Uterus (tissue), 4 donors: ENCODE results near the gene PARD3. TPM values are rescaled to one million over a fixed set of nuclear protein-coding genes. Genes with fewer than 3 reads are reported as not detected.
A peak's percentile ranks its signal among the peaks of the same experiment; 100 is the strongest.

Experiments
- DNase-seq, 2 donors: peaks; one replicate each; pipeline ENCODE4 v3.0.0-alpha.2; 2019 to 2020
- H3K27ac ChIP-seq, 2 donors: fragments of 200-600 bp; sonication (generic); 1 replicate in 1 of 2; 2 replicates in 1 of 2; pipeline ENCODE4 v1.5.1; 2016 to 2018
- H3K27me3 ChIP-seq, 2 donors: fragments of 200-600 bp; sonication (generic); one replicate each; pipeline ENCODE4 v1.5.1; 2018 to 2019; ENCODE audit warnings: control low read depth in 1 of 2
- H3K36me3 ChIP-seq, 2 donors: fragments of 200-600 bp; sonication (generic); one replicate each; pipeline ENCODE4 v1.5.1; 2019; ENCODE audit warnings: control low read depth in 1 of 2
- H3K4me1 ChIP-seq, 2 donors: fragments of 200-600 bp; sonication (generic); one replicate each; pipeline ENCODE4 v1.5.1; 2018 to 2019; ENCODE audit warnings: control low read depth in 1 of 2
- H3K4me3 ChIP-seq, 2 donors: fragments of 200-600 bp; sonication (generic); 1 replicate in 1 of 2; 2 replicates in 1 of 2; pipeline ENCODE4 v1.5.1; 2018 to 2019; ENCODE audit warnings: mild to moderate bottlenecking in 1 of 2
- H3K9me3 ChIP-seq, 2 donors: fragments of 200-600 bp; sonication (generic); one replicate each; pipeline ENCODE4 v1.5.1; 2019; ENCODE audit warnings: control low read depth in 1 of 2
- POLR2A ChIP-seq, 2 donors: fragments of 450-650 bp; IDR thresholded peaks; one replicate each; pipeline ENCODE4 v1.6.1; 2016; ENCODE audit warnings: antibody characterized with exemption in 2 of 2, mild to moderate bottlenecking in 1 of 2, moderate library complexity in 1 of 2
- intact Hi-C: fragments of 100-400 bp; cut with DNase I; formaldehyde crosslinking; loops from one replicate; pipeline ENCODE4 v1.15.1; 2023; ENCODE audit warnings: low total_unique reads
- total RNA-seq, 4 donors: library from RNA; depleted of rRNA in 3 of 4; stranded (reverse); fragments of >200 nt in 3 of 4; gene quantifications; one replicate each; pipeline versions ENCODE4 v1.1.0 to v1.2.4, GENCODE V29; 2014 to 2023
- TF ChIP-seq, protein P1 (sequence below), 4 experiments: fragments of 200-600 bp in 2 of 4; fragments of 450-650 bp in 2 of 4; sonication (generic) in 2 of 4; IDR thresholded peaks; one replicate each; pipeline ENCODE4 v1.5.1; 2016 to 2019; ENCODE audit warnings: antibody characterized with exemption in 4 of 4, mild to moderate bottlenecking in 2 of 4, moderate library complexity in 1 of 4
- donor health status: DM: yes; HTN: yes; CAD: no.

PARD3 gene
- total RNA-seq, 4 donors from 2014 or later = 42.1 to 96.1 (median 51.5) TPM

GRCh38 chr10:34825414-34825813, 10.3 kb upstream of the PARD3 start:
- no peak for DNase-seq
- TF ChIP-seq POLR2A (IDR thresholded peaks at IDR 0.05) = no peak
- TF ChIP-seq, protein P1, sequence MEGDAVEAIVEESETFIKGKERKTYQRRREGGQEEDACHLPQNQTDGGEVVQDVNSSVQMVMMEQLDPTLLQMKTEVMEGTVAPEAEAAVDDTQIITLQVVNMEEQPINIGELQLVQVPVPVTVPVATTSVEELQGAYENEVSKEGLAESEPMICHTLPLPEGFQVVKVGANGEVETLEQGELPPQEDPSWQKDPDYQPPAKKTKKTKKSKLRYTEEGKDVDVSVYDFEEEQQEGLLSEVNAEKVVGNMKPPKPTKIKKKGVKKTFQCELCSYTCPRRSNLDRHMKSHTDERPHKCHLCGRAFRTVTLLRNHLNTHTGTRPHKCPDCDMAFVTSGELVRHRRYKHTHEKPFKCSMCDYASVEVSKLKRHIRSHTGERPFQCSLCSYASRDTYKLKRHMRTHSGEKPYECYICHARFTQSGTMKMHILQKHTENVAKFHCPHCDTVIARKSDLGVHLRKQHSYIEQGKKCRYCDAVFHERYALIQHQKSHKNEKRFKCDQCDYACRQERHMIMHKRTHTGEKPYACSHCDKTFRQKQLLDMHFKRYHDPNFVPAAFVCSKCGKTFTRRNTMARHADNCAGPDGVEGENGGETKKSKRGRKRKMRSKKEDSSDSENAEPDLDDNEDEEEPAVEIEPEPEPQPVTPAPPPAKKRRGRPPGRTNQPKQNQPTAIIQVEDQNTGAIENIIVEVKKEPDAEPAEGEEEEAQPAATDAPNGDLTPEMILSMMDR (IDR thresholded peaks at IDR 0.05) = no peak
- Histone ChIP-seq H3K27me3 (no peaks in the 10 kb centered on the region), H3K4me3 (no peak overlapping the region), H3K4me1 (no peaks in the 10 kb centered on the region), H3K9me3 (no peaks in the 10 kb centered on the region), H3K27ac (no peak overlapping the region), H3K36me3 (no peaks in the 10 kb centered on the region)
- intact Hi-C loops = no loop called here

DNA sequence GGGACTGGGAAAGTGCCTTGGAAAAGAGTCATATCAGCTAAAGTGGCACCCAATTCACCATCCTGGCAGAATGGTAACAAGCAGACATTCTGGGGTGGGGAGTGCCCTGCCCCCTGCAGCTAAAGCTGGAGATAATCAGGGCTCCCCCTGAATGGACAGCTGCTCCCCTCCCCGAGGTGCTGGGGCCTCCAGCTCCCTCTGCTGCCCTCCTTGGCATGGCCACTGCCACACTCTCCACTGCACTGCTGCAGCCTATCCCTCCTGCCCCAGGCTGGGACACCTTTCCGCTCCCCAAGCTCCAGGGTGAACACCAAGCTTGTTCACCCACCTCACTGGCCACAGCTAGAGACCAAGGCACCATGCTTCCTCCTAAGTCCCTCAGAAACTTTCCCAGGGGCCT, 9.8 kb upstream of the PARD3 start:
- Histone ChIP-seq H3K27ac (no peak overlapping the region), H3K36me3 (no peaks in the 10 kb centered on the region), H3K9me3 (no peaks in the 10 kb centered on the region), H3K27me3 (no peaks in the 10 kb centered on the region), H3K4me3 (no peak overlapping the region), H3K4me1 (no peaks in the 10 kb centered on the region)
- intact Hi-C loops = no loop called here
- TF ChIP-seq, protein P1 (IDR thresholded peaks at IDR 0.05) = peak in 3 of 4 experiments; percentile 6 to 10 (median 8)
- no peak for TF ChIP-seq POLR2A (IDR thresholded peaks at IDR 0.05)
- no peak for DNase-seq

DNA sequence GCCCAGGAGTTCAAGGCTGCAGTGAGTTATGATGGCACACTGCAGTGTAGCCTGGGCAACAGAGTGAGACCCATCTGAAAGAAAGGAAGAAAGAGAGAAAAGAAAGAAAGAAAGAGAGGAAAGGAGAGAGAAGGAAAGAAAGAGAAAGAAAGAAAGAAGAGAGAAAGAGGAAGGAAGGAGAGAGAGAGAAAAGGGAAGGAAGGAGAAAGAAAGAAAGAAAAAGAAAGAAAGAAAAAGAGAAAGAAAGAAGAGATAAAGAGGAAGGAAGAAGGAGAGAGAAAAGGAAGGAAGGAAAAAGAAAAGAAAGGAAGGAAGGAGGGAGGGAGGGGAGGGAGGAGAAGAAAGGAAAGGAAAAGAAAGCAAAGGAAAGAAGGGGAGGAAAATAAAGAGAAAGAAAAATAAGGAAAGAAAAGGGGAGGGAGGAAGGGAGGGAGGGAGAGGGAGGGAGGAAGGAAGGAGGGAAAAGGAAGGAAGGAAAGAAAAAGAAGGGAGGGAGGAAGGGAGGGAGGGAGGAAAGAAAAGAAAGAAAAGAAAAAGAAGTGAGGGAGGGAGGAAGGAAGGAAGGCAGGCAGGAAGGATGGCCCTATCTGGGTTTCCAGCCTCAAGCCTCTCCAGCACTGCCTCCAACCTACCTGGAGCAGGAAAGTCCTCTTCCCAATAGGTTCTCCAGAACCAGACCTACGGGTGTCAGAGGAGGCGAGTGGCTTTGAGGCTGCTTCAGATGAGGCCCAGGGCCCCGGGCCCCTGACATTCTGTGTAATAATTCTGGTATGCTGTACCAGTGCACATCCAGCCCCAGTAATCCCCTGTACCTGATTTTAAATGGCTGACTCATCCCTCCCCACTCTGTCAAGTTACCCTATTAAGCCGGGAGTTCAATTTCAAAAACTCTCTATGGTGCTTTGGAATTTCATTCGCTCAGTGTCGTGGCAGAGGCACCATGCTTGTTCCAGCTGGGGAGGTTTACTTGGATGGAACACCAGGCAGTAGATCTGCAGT, 6.8 kb upstream of the PARD3 start:
- Histone ChIP-seq H3K27me3 (no peaks in the 10 kb centered on the region), H3K27ac (no peak overlapping the region), H3K4me1 (no peaks in the 10 kb centered on the region), H3K36me3 (no peaks in the 10 kb centered on the region), H3K9me3 (no peaks in the 10 kb centered on the region), H3K4me3 (no peak overlapping the region)
- intact Hi-C loops = no loop called here
- DNase-seq = no peak
- TF ChIP-seq POLR2A (IDR thresholded peaks at IDR 0.05) = no peak
- TF ChIP-seq, protein P1 (IDR thresholded peaks at IDR 0.05) = no peak

- TF ChIP-seq POLR2A (IDR thresholded peaks at IDR 0.05) = no peak
- TF ChIP-seq, protein P1 (IDR thresholded peaks at IDR 0.05) = no peak
- intact Hi-C loops = loop anchor here (10.0 kb wide), 1 partner anchor 133 kb away; no protein-coding TSS in a partner anchor
- no peaks in the 10 kb centered on the region for H3K9me3 ChIP-seq
- no peak for DNase-seq
- H3K36me3 ChIP-seq = no peaks in the 10 kb centered on the region
- no peak overlapping the region for H3K27ac ChIP-seq
- H3K4me3 ChIP-seq = no peak overlapping the region
- no peaks in the 10 kb centered on the region for H3K27me3 ChIP-seq
- peaks cover 4 to 6% of the 10 kb centered on the region in 2 donors for H3K4me1 ChIP-seq
Observed at GRCh38 chr10:34817586-34817985, 2.5 kb upstream of the PARD3 start.

DNA sequence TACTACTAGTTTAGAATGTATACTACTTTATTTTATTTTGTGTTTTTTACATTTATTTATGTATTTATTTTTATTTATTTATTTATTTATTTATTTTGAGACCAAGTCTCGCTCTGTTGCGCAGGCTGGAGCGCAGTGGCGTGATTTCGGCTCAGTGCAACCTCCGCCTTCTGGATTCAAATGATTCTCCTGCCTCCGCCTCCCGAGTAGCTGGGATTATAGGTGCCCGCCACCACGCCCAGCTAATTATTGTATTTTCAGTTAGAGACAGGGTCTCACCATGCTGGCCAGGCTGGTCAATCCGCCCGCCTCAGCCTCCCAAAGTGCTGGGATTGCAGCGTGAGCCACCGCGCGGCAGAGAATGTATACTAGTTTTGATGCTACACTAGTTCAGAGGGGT, 2.0 kb upstream of the PARD3 start:
- DNase-seq = no peak
- Histone ChIP-seq H3K27ac (no peak overlapping the region), H3K36me3 (no peaks in the 10 kb centered on the region), H3K27me3 (no peaks in the 10 kb centered on the region), H3K9me3 (no peaks in the 10 kb centered on the region), H3K4me1 (peaks cover 4 to 12% of the 10 kb centered on the region in 2 donors), H3K4me3 (no peak overlapping the region)
- TF ChIP-seq, protein P1 (IDR thresholded peaks at IDR 0.05) = no peak
- TF ChIP-seq POLR2A (IDR thresholded peaks at IDR 0.05) = no peak
- intact Hi-C loops = loop anchor here (10.0 kb wide), 1 partner anchor 132 kb away; no protein-coding TSS in a partner anchor
